ENCODE measurements around the gene EPHB1. TPM values are rescaled to one million over a fixed set of nuclear protein-coding genes. Genes with fewer than 3 reads are reported as not detected.

EPHB1 gene
- polyA plus RNA-seq, 1 donor from 2014 or later, result 18.7 TPM

DNA sequence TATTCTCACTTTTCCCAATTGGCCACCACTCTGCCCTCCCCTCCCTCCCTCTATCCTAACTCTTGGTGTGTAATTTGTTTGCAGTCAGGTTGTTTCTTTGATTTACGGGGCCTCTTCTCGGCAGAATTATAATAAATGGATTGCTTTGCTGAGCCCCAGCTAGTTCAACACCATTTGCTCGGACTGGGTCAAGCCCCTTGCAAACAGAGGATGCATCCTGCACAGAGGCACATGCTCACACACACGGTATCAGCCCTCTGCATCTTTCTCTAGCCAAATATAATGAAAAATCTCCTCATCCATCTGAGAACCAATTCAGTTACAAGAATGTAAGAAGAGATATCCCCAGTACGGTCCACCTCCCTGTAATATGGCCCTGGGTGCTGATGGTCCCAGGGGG lies 97.7 kb downstream of the EPHB1 start:
- Histone ChIP-seq H3F3A (ENCODE audit: insufficient read depth, low read length, poor library complexity, severe bottlenecking) (no peaks in the 10 kb centered on the region), H3K27ac (ENCODE audit: low read length) (no peak overlapping the region), H2AFZ (ENCODE audit: low read depth, low read length) (no peak overlapping the region), H3K9me3 (ENCODE audit: low read length) (peaks cover 5% of the 10 kb centered on the region), H3K4me2 (ENCODE audit: low read length) (no peak overlapping the region), H3K79me2 (replicated peaks; ENCODE audit: insufficient read depth, low read length) (no peaks in the 10 kb centered on the region), H4K20me1 (ENCODE audit: insufficient read depth) (no peaks in the 10 kb centered on the region), H3K36me3 (ENCODE audit: insufficient read depth, low read length) (no peaks in the 10 kb centered on the region), H3K9me2 (ENCODE audit: insufficient read depth, low read length) (no peaks in the 10 kb centered on the region), H3K4me3 (ENCODE audit: low read length) (no peak overlapping the region), H3K27me3 (ENCODE audit: insufficient read depth, low read depth, low read length) (no peaks in the 10 kb centered on the region), H3K9ac (ENCODE audit: low read length) (no peak overlapping the region)
- TF ChIP-seq EZH2 (IDR thresholded peaks at IDR 0.05; ENCODE audit: borderline replicate concordance, insufficient read depth, low read length, poor library complexity, severe bottlenecking) (no peak), MXI1 (conservative IDR thresholded peaks at IDR 0.05; ENCODE audit: poor library complexity, severe bottlenecking) (no peak), POLR2AphosphoS5 (IDR thresholded peaks at IDR 0.05) (no peak), RAD21 (conservative IDR thresholded peaks at IDR 0.05) (no peak), SMC3 (conservative IDR thresholded peaks at IDR 0.05; ENCODE audit: poor library complexity) (no peak), EP300 (conservative IDR thresholded peaks at IDR 0.05; ENCODE audit: poor library complexity, severe bottlenecking) (no peak), TAF1 (IDR thresholded peaks at IDR 0.05; ENCODE audit: low read depth) (no peak)
- TF ChIP-seq, protein P1, sequence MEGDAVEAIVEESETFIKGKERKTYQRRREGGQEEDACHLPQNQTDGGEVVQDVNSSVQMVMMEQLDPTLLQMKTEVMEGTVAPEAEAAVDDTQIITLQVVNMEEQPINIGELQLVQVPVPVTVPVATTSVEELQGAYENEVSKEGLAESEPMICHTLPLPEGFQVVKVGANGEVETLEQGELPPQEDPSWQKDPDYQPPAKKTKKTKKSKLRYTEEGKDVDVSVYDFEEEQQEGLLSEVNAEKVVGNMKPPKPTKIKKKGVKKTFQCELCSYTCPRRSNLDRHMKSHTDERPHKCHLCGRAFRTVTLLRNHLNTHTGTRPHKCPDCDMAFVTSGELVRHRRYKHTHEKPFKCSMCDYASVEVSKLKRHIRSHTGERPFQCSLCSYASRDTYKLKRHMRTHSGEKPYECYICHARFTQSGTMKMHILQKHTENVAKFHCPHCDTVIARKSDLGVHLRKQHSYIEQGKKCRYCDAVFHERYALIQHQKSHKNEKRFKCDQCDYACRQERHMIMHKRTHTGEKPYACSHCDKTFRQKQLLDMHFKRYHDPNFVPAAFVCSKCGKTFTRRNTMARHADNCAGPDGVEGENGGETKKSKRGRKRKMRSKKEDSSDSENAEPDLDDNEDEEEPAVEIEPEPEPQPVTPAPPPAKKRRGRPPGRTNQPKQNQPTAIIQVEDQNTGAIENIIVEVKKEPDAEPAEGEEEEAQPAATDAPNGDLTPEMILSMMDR (IDR thresholded peaks at IDR 0.05; ENCODE audit: poor library complexity, severe bottlenecking), result no peak
- TF ChIP-seq, protein P2, sequence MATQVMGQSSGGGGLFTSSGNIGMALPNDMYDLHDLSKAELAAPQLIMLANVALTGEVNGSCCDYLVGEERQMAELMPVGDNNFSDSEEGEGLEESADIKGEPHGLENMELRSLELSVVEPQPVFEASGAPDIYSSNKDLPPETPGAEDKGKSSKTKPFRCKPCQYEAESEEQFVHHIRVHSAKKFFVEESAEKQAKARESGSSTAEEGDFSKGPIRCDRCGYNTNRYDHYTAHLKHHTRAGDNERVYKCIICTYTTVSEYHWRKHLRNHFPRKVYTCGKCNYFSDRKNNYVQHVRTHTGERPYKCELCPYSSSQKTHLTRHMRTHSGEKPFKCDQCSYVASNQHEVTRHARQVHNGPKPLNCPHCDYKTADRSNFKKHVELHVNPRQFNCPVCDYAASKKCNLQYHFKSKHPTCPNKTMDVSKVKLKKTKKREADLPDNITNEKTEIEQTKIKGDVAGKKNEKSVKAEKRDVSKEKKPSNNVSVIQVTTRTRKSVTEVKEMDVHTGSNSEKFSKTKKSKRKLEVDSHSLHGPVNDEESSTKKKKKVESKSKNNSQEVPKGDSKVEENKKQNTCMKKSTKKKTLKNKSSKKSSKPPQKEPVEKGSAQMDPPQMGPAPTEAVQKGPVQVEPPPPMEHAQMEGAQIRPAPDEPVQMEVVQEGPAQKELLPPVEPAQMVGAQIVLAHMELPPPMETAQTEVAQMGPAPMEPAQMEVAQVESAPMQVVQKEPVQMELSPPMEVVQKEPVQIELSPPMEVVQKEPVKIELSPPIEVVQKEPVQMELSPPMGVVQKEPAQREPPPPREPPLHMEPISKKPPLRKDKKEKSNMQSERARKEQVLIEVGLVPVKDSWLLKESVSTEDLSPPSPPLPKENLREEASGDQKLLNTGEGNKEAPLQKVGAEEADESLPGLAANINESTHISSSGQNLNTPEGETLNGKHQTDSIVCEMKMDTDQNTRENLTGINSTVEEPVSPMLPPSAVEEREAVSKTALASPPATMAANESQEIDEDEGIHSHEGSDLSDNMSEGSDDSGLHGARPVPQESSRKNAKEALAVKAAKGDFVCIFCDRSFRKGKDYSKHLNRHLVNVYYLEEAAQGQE (IDR thresholded peaks at IDR 0.05; ENCODE audit: borderline replicate concordance), result no peak

DNA sequence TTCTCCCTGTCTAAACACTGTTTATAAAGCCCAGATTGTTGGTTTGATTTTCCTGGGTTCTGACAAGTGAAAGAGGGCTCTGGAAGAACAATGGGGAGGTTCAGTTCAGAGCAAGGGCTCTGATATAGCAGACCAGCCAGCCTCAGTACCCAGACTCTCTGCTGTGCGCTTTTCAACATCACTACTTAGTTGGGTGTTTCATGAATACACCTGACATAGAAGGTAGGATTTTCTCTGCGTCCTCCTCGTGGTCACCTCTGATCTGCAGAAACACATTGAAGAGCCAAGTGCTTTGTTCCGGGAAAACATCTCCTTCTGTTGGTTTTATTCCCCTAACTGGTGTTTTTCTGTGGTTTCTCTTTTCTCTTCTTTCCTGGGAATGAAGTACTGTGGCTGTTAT lies 99.5 kb downstream of the EPHB1 start:
- H4K20me1 ChIP-seq (ENCODE audit: insufficient read depth), result no peaks in the 10 kb centered on the region
- H3K27ac ChIP-seq (ENCODE audit: low read length), result no peak overlapping the region
- H3F3A ChIP-seq (ENCODE audit: insufficient read depth, low read length, poor library complexity, severe bottlenecking), result no peaks in the 10 kb centered on the region
- peaks cover 5% of the 10 kb centered on the region for H3K9me3 ChIP-seq (ENCODE audit: low read length)
- H3K4me2 ChIP-seq (ENCODE audit: low read length), result no peak overlapping the region
- TF ChIP-seq RAD21 (conservative IDR thresholded peaks at IDR 0.05) (no peak), POLR2AphosphoS5 (IDR thresholded peaks at IDR 0.05) (no peak), EP300 (conservative IDR thresholded peaks at IDR 0.05; ENCODE audit: poor library complexity, severe bottlenecking) (no peak), SMC3 (conservative IDR thresholded peaks at IDR 0.05; ENCODE audit: poor library complexity) (no peak), TAF1 (IDR thresholded peaks at IDR 0.05; ENCODE audit: low read depth) (no peak), MXI1 (conservative IDR thresholded peaks at IDR 0.05; ENCODE audit: poor library complexity, severe bottlenecking) (no peak), EZH2 (IDR thresholded peaks at IDR 0.05; ENCODE audit: borderline replicate concordance, insufficient read depth, low read length, poor library complexity, severe bottlenecking) (no peak)
- TF ChIP-seq, protein P1 (IDR thresholded peaks at IDR 0.05; ENCODE audit: poor library complexity, severe bottlenecking), result no peak
- TF ChIP-seq, protein P2 (IDR thresholded peaks at IDR 0.05; ENCODE audit: borderline replicate concordance), result no peak
- H3K9ac ChIP-seq (ENCODE audit: low read length), result no peak overlapping the region
- H3K79me2 ChIP-seq (replicated peaks; ENCODE audit: insufficient read depth, low read length), result no peaks in the 10 kb centered on the region
- no peaks in the 10 kb centered on the region for H3K9me2 ChIP-seq (ENCODE audit: insufficient read depth, low read length)
- H2AFZ ChIP-seq (ENCODE audit: low read depth, low read length), result no peak overlapping the region
- no peak overlapping the region for H3K4me3 ChIP-seq (ENCODE audit: low read length)
- H3K36me3 ChIP-seq (ENCODE audit: insufficient read depth, low read length), result no peaks in the 10 kb centered on the region
- H3K27me3 ChIP-seq (ENCODE audit: insufficient read depth, low read depth, low read length), result no peaks in the 10 kb centered on the region
